ENCODE data around the gene COL3A1.

GRCh38 chr2:188966079-188966571, 8.0 kb upstream of the COL3A1 start:
- TF ChIP-seq, protein P1, sequence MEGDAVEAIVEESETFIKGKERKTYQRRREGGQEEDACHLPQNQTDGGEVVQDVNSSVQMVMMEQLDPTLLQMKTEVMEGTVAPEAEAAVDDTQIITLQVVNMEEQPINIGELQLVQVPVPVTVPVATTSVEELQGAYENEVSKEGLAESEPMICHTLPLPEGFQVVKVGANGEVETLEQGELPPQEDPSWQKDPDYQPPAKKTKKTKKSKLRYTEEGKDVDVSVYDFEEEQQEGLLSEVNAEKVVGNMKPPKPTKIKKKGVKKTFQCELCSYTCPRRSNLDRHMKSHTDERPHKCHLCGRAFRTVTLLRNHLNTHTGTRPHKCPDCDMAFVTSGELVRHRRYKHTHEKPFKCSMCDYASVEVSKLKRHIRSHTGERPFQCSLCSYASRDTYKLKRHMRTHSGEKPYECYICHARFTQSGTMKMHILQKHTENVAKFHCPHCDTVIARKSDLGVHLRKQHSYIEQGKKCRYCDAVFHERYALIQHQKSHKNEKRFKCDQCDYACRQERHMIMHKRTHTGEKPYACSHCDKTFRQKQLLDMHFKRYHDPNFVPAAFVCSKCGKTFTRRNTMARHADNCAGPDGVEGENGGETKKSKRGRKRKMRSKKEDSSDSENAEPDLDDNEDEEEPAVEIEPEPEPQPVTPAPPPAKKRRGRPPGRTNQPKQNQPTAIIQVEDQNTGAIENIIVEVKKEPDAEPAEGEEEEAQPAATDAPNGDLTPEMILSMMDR (IDR thresholded peaks at IDR 0.05 in 8 of 11, conservative IDR thresholded peaks at IDR 0.05 in 3 of 11), result no peak
- TF ChIP-seq POLR2AphosphoS5 (IDR thresholded peaks at IDR 0.05), result no peak
